HG03575 (cell line): ENCODE results near the gene ACTMAP.

Experiments used
- ATAC-seq: cut with Tn5 transposase; IDR thresholded peaks from one replicate; pipeline ENCODE4 v1.9.1; 2021; ENCODE audit not compliant: unreplicated experiment, insufficient number of reproducible peaks, low FRiP score; ENCODE audit errors: extremely low read depth

Gene ACTMAP

DNA sequence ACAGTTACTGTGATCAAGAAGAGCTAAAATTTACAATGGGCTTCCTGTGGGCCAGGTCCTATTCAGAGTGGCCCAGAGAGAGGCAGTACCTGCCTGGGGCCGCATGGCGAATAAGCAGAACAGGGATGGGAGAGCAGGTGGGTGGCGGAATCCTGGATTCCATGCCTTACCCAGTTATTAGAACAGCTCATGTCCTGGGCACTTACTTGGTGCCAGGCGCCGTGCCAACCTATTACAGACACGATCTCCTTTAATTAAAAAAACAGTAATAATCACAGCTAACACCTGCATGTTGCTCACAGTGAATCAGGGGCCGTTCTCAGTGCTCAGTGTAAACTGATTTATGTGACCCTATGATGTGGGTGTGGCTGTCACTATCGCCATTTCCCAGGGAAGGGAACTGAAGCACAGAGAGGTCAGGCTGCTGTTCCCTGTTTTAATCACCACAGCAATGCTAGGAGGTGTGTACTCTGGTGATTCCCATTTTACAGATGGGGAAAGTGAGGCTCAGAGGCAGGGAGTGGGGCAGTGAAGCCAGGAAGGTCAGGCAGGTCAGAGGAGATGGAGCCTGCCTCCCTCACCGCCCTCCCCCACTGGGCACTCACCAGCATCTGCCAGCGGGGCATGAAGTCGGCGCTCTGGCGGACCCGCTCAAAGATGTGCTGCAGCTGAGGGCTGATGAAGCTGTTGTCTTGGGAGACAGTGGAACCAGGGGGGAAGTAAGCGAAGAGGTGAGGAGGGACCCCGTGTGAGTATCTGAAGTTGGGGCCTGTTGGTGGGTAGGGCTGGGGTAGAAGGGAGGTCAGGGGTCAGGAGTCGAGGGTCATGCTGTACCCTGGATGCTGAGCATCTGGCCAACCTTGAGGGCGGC, 45.6 kb downstream of the ACTMAP start:
- no peak for ATAC-seq

DNA sequence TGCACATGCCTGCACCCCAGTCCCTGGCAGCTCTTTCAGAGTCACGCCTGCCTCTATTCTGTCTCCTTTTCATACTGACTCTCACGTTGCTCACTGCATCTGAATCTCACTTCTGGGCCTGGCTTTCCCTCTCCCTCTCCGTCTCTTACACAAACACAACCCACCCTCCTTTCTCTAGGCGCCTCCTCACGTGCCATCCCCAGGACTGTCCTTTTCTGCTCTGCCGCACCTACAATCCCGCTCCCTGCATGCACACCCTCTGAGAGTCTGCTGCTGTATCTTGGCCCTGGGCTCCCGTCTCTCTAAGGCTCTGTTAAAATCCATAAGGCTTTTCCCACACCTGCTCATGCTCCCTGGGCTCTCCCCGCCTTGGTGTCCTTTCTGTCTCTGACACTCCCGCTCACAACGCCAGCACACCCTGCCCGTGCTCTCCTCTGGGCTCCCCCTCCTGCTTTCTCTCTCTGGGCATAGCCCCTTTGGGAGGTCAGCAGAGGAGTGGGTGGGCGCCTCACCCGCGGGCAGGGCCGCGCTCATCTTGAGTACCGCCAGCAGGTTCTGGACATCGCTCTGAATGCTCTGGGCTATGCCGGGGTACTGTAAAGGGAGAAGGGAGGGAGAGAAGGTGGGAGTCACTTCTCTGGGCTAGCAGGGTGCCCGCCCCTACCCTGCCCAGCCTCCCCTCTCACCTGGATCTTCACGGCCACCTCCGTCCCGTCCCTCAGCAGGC, 47.1 kb downstream of the ACTMAP start:
- no peak for ATAC-seq

DNA sequence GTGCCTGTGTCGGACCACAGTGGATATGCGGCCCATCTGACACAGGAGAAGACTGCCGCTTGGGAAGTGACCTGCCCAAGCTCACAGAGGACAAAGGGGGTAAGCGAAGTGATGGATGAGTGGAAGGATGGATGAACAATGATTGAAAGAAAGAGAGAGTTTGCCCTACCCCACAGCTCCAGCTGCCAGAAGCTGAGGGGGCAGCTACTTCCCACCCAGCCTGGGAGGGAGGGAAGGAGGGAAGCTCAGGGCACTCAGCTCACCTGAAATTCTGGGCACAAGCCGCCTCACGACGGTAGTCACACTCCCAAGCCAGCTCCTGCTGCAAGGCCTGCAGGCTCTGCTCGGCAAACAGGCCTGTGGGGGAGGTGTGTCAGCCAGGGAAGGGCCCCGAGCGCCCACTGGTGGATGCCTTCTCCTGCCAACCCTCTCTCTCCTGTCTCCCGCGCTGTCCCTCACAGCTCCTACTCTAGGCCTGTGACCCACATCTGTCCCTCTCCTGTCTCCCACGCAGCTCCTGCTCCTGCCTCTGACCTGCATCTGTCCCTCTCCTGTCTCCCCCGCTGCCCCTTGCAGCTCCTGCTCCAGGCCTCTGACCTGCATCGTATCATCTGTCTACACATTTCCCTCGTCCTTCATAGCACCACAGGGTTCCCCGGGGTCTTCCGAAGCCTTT, 47.8 kb downstream of the ACTMAP start:
- ATAC-seq = no peak

DNA sequence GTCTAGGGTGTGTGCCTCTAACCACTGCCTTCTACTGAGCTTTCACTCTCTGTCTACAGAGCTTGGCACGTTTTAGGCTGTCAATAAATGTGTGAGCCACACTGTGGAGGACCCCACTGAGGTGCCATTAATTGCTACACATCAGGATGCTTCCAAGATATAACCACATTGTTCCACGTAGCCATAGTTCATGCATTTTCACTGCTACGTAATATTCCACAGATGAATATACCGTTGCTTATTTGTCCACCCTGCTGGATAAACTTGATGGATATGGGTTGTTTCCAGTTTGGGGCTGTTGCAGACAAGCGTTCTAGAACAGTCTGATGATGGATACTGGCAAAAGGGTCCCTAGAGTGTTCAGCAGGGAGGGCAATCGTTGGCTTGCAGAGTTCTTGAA, 48.5 kb downstream of the ACTMAP start:
- ATAC-seq = no peak

DNA sequence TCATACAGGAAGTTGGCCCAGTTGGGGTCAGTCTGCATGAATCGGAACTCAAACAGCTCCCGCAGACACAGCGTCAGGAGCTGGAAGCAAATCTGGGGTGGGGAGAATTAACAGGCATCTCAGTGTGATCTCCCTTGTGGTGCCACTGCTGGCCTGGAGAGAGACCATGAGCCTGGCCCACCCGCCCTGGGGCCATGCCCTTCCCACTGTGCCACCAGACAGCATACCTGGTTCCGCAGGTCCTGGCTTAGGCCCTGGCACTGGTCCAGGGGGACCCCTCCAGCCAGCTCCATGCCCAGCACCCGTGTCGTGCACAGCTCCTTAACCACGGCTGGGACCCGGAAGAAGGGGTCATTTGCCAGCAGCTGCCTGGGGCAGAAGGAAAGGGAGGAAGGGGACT, 50.2 kb downstream of the ACTMAP start:
- ATAC-seq = no peak

DNA sequence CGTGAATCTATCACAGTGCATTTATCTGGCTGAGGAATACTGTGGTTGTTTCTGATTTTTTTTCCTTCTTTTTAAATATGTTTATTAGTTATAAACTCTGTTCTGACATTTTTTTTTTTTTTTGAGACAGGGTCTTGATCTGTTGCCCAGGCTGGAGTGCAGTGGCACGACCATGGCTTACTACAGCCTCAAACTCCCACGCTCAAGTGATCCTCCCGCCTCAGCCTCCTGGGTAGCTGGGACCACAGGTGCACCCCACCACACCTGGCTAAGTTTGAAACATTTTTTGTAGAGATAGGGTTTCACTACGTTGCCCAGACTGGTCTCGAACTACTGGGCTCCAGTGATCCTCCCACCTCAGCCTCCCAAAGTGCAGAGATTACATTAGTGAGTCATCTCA, 53.3 kb downstream of the ACTMAP start:
- ATAC-seq = no peak

DNA sequence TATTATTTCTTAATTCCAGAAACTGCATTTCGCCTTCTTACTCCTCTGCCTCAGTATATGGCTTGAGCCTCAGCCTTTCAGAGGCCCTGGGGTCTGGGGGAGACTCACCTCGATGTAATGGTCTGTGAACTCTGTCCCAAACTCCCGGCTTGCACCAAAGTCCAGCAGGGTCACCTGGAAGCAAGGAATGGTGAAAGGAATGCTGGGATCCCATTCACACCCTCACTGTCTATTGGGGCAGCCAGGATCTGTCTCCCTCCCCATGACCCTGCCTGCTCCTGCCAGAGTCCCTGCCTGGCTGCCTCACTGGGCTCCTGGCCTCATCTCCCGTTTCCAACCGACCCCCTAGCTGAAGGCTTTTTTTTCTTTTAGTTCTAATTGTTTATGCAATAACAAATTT, 54.4 kb downstream of the ACTMAP start:
- no peak for ATAC-seq

DNA sequence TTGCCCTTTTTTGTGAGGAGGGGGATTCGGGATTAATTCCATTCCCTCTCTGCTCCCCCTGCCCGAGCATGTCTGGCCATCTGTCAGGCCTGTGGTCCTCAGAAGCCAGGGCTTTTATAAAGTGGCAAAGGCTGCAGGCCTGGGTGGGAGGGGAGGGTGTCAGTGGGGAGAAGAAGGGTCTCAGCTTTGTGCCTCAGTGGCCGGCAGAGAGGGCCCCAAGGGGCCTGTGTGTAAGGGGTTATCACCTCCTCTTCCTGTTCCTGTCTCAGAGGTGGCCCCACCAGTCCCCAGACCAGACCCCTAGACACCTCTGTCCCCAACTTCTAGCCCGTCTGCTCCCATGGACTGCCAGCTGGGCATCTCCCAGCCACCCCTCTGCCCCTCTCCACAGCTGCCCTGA, 56.4 kb downstream of the ACTMAP start:
- no peak for ATAC-seq

DNA sequence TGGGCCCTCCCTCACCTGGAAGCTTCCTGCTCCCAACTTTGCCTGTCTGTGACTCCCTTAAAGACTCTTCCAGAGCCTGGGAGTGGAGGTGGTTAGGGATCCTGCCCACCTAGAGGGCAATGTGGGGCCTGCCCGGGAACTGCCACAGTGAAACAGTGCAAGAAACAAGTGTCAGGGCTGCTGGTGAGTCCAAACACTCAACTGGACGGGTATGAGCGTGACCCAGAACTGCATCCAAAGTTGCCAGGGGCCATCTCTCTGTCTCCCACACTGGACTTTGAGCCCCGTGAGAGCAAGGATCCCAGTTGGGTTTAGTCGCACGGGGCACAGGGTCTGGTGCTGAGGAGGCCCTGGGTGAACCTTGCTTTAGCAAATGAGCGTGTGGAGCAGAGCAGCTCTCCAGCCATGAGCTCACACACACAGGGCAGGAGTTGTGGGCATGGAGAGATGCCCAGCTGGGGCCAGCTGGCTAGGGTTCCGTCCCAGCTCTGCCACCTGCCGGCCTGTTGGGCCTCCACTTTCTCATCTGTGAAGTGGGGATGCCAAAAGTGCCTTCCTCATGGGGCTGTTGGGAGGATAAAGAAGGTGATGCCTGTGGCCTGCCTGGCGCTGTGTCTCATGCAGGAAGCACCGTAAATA, 57.0 kb downstream of the ACTMAP start:
- ATAC-seq = no peak

DNA sequence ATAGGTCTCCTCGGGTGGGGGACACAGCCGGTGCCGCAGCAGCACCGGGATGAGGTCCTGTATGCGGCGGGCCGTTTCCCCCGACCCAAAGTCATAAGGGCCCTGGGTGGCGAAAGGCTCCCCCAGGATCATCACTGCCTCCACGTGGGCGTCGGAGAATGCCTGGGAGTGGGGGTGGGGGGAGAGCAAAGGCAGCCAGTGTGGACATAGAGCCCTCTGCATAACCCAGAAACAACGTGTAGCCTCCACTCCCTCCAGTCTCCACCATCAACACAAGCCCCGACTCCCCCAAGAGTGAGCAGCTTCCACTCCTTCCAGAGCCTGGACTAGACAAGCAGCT, 58.1 kb downstream of the ACTMAP start:
- no peak for ATAC-seq

DNA sequence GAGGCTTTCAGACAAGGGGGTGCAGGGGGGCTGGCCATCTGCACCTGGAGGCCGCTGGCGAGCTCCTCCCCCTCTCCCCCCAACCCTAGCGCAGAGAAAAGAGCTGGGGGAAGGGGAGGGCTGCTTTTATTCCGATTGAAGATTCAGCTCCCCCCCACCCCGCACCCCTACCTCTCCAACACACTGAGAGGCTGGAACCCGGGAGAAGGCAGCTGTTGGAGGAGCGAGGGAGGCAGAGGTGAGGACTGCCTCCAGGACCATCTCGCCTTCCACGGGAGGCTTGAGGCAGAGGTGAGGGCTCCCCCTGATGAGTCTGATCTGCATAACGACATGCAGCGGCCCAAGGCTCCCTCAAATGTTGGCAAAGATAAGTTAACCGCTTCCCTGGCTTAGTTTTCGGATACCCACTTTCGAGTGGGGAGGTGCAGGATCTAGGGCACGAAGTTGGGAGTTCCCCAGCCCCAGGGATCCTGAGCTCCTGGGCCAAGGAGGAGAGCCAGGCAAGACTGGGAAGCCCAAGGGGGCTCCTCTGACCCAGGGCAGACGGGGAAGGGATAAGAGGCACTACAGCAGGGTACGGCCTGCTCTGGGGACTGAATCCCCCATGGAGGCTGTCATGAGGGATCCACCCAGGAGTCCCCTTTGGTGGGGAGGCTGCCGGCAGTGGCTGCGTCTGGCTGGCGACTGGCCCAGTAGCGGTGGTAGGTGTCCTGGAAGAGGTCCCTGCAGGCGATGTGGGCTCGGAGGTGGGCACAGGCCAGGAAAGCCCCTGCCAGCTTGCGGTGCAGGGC, 58.7 kb downstream of the ACTMAP start:
- ATAC-seq = no peak
